Peyer's patch (tissue), 4 donors: ENCODE data around the gene CD82. TPM values are rescaled to one million over a fixed set of nuclear protein-coding genes. Genes with fewer than 3 reads are reported as not detected.

Experiments used
- DNase-seq, 3 donors: peaks; one replicate each; pipeline ENCODE4 v3.0.0-alpha.2; 2017 to 2019
- H3K27ac ChIP-seq, 4 donors: fragments of 200-600 bp; sonication (generic); one replicate each; pipeline ENCODE4 v1.5.1; 2016 to 2019
- H3K27me3 ChIP-seq, 2 donors: fragments of 200-600 bp; sonication (generic); one replicate each; pipeline ENCODE4 v1.5.1; 2019
- H3K36me3 ChIP-seq, 3 donors: fragments of 200-600 bp; sonication (generic); one replicate each; pipeline ENCODE4 v1.5.1; 2016 to 2019
- H3K4me1 ChIP-seq, 4 donors: fragments of 200-600 bp; sonication (generic); one replicate each; pipeline ENCODE4 v1.5.1; 2016 to 2019
- H3K4me3 ChIP-seq, 4 donors: fragments of 200-600 bp; sonication (generic); 1 replicate in 3 of 4; 2 replicates in 1 of 4; pipeline ENCODE4 v1.5.1; 2016 to 2019; ENCODE audit warnings: mild to moderate bottlenecking in 1 of 4
- H3K9me3 ChIP-seq, 4 donors: fragments of 200-600 bp; sonication (generic); one replicate each; pipeline ENCODE4 v1.5.1; 2016 to 2019; ENCODE audit warnings: mild to moderate bottlenecking in 1 of 4
- CTCF ChIP-seq, 6 experiments: fragments of 450-650 bp in 4 of 6; fragments of 200-600 bp in 2 of 6; sonication (generic) in 1 of 6; IDR thresholded peaks; one replicate each; pipeline ENCODE4 v1.5.1; 2017 to 2019; ENCODE audit warnings: antibody characterized with exemption in 6 of 6, mild to moderate bottlenecking in 3 of 6, moderate library complexity in 1 of 6
- POLR2A ChIP-seq, 2 donors: fragments of 450-650 bp; IDR thresholded peaks; one replicate each; pipeline ENCODE4 v1.5.1; 2017; ENCODE audit warnings: antibody characterized with exemption in 2 of 2, mild to moderate bottlenecking in 2 of 2, moderate library complexity in 2 of 2
- total RNA-seq, 4 donors: library from RNA; depleted of rRNA; stranded (reverse); fragments of >200 nt; gene quantifications; one replicate each; pipeline ENCODE4 v1.1.0, GENCODE V29; 2016

CD82 gene
- total RNA-seq, 4 donors from 2014 or later = 40.4 to 140 (median 78.4) TPM

- no peaks in the 10 kb centered on the region for H3K36me3 ChIP-seq
- no peaks in the 10 kb centered on the region for H3K9me3 ChIP-seq
- no peaks in the 10 kb centered on the region for H3K27me3 ChIP-seq
- no peaks in the 10 kb centered on the region for H3K4me1 ChIP-seq
- H3K4me3 ChIP-seq = no peak overlapping the region
- H3K27ac ChIP-seq = no peak overlapping the region
- TF ChIP-seq CTCF (IDR thresholded peaks at IDR 0.05) (no peak), POLR2A (IDR thresholded peaks at IDR 0.05) (no peak)
- no peak for DNase-seq
Observed at GRCh38 chr11:44550123-44550522, 15.3 kb upstream of the CD82 start.

- H3K4me1 ChIP-seq = no peaks in the 10 kb centered on the region
- TF ChIP-seq POLR2A (IDR thresholded peaks at IDR 0.05) (no peak), CTCF (IDR thresholded peaks at IDR 0.05) (no peak)
- no peaks in the 10 kb centered on the region for H3K9me3 ChIP-seq
- H3K27ac ChIP-seq = no peak overlapping the region
- no peaks in the 10 kb centered on the region for H3K36me3 ChIP-seq
- H3K4me3 ChIP-seq = no peak overlapping the region
- no peak for DNase-seq
- no peaks in the 10 kb centered on the region for H3K27me3 ChIP-seq
Observed at GRCh38 chr11:44551456-44552139, 13.9 kb upstream of the CD82 start.

GRCh38 chr11:44555031-44555800, 10.2 kb upstream of the CD82 start:
- no peak for DNase-seq
- Histone ChIP-seq H3K4me3 (no peak overlapping the region), H3K27me3 (no peaks in the 10 kb centered on the region), H3K4me1 (peaks cover 0 to 14% (median 11%) of the 10 kb centered on the region in 4 donors), H3K27ac (no peak overlapping the region), H3K36me3 (no peaks in the 10 kb centered on the region), H3K9me3 (no peaks in the 10 kb centered on the region)
- TF ChIP-seq CTCF (IDR thresholded peaks at IDR 0.05) (no peak), POLR2A (IDR thresholded peaks at IDR 0.05) (no peak)

GRCh38 chr11:44556735-44557409, 8.6 kb upstream of the CD82 start:
- H3K27me3 ChIP-seq = no peaks in the 10 kb centered on the region
- no peaks in the 10 kb centered on the region for H3K9me3 ChIP-seq
- peak in 2 of 3 donors; percentile 75 to 89 for DNase-seq
- H3K4me3 ChIP-seq = no peak overlapping the region
- H3K4me1 ChIP-seq = peaks cover 0 to 14% (median 12%) of the 10 kb centered on the region in 4 donors
- no peaks in the 10 kb centered on the region for H3K36me3 ChIP-seq
- TF ChIP-seq CTCF (IDR thresholded peaks at IDR 0.05) (peak; percentile 47 to 93 (median 79)), POLR2A (IDR thresholded peaks at IDR 0.05) (no peak)
- peak overlapping the region in 2 of 4 donors; percentile 18 to 62 for H3K27ac ChIP-seq

- no peak overlapping the region for H3K4me3 ChIP-seq
- H3K4me1 ChIP-seq = peaks cover 0 to 14% (median 12%) of the 10 kb centered on the region in 4 donors
- H3K9me3 ChIP-seq = no peaks in the 10 kb centered on the region
- TF ChIP-seq CTCF (IDR thresholded peaks at IDR 0.05) (no peak), POLR2A (IDR thresholded peaks at IDR 0.05) (no peak)
- DNase-seq = peak in 1 of 3 donors; percentile 39
- no peaks in the 10 kb centered on the region for H3K27me3 ChIP-seq
- peak overlapping the region in 2 of 4 donors; percentile 18 to 62 for H3K27ac ChIP-seq
- no peaks in the 10 kb centered on the region for H3K36me3 ChIP-seq
Observed at GRCh38 chr11:44557464-44557863, 8.0 kb upstream of the CD82 start.
